ENCODE measurements around the gene HEXD.
"Not testable (repeated sequence)": the region's sequence is repeated elsewhere in the genome, so short reads cannot be mapped to it uniquely, and the experiment has no call there.

Gene HEXD

GRCh38 chr17:82458885-82459424 is 40.8 kb downstream of the HEXD start:
- peak; percentile 69 for DNase-seq (ENCODE audit: low spot score)
- in situ Hi-C loops (cut with MboI; ENCODE audit: low sequenced_read_pairs, unreplicated experiment): no loop called here
- no peak for TF ChIP-seq CTCF (IDR thresholded peaks at IDR 0.05; ENCODE audit: borderline replicate concordance, control extremely low read depth, extremely low read depth, insufficient read depth, missing control alignments)

- in situ Hi-C loops (cut with MboI; ENCODE audit: low sequenced_read_pairs, unreplicated experiment); DNase-seq (ENCODE audit: low spot score): not testable (repeated sequence)
These were observed 41.8 kb downstream of the HEXD start for GRCh38 chr17:82459936-82460335.

- DNase-seq (ENCODE audit: low spot score): no peak
- TF ChIP-seq CTCF (IDR thresholded peaks at IDR 0.05; ENCODE audit: borderline replicate concordance, control extremely low read depth, extremely low read depth, insufficient read depth, missing control alignments): no peak
- in situ Hi-C loops (cut with MboI; ENCODE audit: low sequenced_read_pairs, unreplicated experiment): no loop called here
These were observed 43.8 kb downstream of the HEXD start for GRCh38 chr17:82461827-82462524.

- TF ChIP-seq CTCF (IDR thresholded peaks at IDR 0.05; ENCODE audit: borderline replicate concordance, control extremely low read depth, extremely low read depth, insufficient read depth, missing control alignments): no peak
- DNase-seq (ENCODE audit: low spot score): no peak
- in situ Hi-C loops (cut with MboI; ENCODE audit: low sequenced_read_pairs, unreplicated experiment): no loop called here
These were observed 45.2 kb downstream of the HEXD start for GRCh38 chr17:82463391-82463790.

GRCh38 chr17:82463925-82464566 is 45.9 kb downstream of the HEXD start:
- TF ChIP-seq CTCF (IDR thresholded peaks at IDR 0.05; ENCODE audit: borderline replicate concordance, control extremely low read depth, extremely low read depth, insufficient read depth, missing control alignments): no peak
- no peak for DNase-seq (ENCODE audit: low spot score)
- in situ Hi-C loops (cut with MboI; ENCODE audit: low sequenced_read_pairs, unreplicated experiment): no loop called here

GRCh38 chr17:82464567-82464929 is 46.4 kb downstream of the HEXD start:
- in situ Hi-C loops (cut with MboI; ENCODE audit: low sequenced_read_pairs, unreplicated experiment): no loop called here
- DNase-seq (ENCODE audit: low spot score): no peak
- no peak for TF ChIP-seq CTCF (IDR thresholded peaks at IDR 0.05; ENCODE audit: borderline replicate concordance, control extremely low read depth, extremely low read depth, insufficient read depth, missing control alignments)

GRCh38 chr17:82465023-82465603 is 47.0 kb downstream of the HEXD start:
- in situ Hi-C loops (cut with MboI; ENCODE audit: low sequenced_read_pairs, unreplicated experiment): no loop called here
- TF ChIP-seq CTCF (IDR thresholded peaks at IDR 0.05; ENCODE audit: borderline replicate concordance, control extremely low read depth, extremely low read depth, insufficient read depth, missing control alignments): no peak
- DNase-seq (ENCODE audit: low spot score): no peak

Data from GM13976 (cell line).